Jurkat, Clone E6-1 (cell line): ENCODE measurements around the gene DIS3L2.
"Not testable (repeated sequence)": the region's sequence is repeated elsewhere in the genome, so short reads cannot be mapped to it uniquely, and the experiment has no call there.

Experiments used
- DNase-seq: peaks from one replicate; pipeline ENCODE4 v3.0.0-alpha.2; 2011; ENCODE audit warnings: low read depth, low spot score
- H3K4me3 ChIP-seq: 2 replicates; pipeline ENCODE4 v1.5.1; 2011; ENCODE audit warnings: mild to moderate bottlenecking, low read length, control low read depth, moderate library complexity

DIS3L2 gene

GRCh38 chr2:232296776-232297525, 335.4 kb downstream of the DIS3L2 start:
- no peak for DNase-seq
- no peak overlapping the region for H3K4me3 ChIP-seq

- peak; percentile 48 for DNase-seq
Measured at GRCh38 chr2:232299084-232299483, 337.6 kb downstream of the DIS3L2 start.

GRCh38 chr2:232299927-232300674, 338.6 kb downstream of the DIS3L2 start:
- no peak overlapping the region for H3K4me3 ChIP-seq
- no peak for DNase-seq

More at GRCh38 chr2:232299084-232299483, 337.6 kb downstream of the DIS3L2 start:
- H3K4me3 ChIP-seq, result no peak overlapping the region

- H3K4me3 ChIP-seq, result no peak overlapping the region
- DNase-seq, result no peak
Measured at GRCh38 chr2:232300894-232301387, 339.4 kb downstream of the DIS3L2 start.

- no peak for DNase-seq
- no peak overlapping the region for H3K4me3 ChIP-seq
Measured at GRCh38 chr2:232304236-232304635, 342.7 kb downstream of the DIS3L2 start.

GRCh38 chr2:232306741-232307305, 345.3 kb downstream of the DIS3L2 start:
- DNase-seq, result no peak
- H3K4me3 ChIP-seq, result no peak overlapping the region

- no peak for DNase-seq
- H3K4me3 ChIP-seq, result no peak overlapping the region
Measured at GRCh38 chr2:232307854-232308253, 346.3 kb downstream of the DIS3L2 start.

- DNase-seq, result no peak
- H3K4me3 ChIP-seq, result no peak overlapping the region
Measured at GRCh38 chr2:232308986-232309385, 347.5 kb downstream of the DIS3L2 start.

- 0 out of 2 replicates have a peak overlapping the region, but pooled peaks have one; percentile 21 for H3K4me3 ChIP-seq
- DNase-seq, result peak; percentile 83
Measured at GRCh38 chr2:232309592-232309991, 348.1 kb downstream of the DIS3L2 start.

GRCh38 chr2:232310121-232310520, 348.6 kb downstream of the DIS3L2 start:
- H3K4me3 ChIP-seq, result peak overlapping the region; percentile 21; the same call in 1 of the 2 replicates
- peak; percentile 82 for DNase-seq

- H3K4me3 ChIP-seq, result no peak overlapping the region; the same call in 1 of the 2 replicates
- no peak for DNase-seq
Measured at GRCh38 chr2:232310696-232311095, 349.2 kb downstream of the DIS3L2 start.

GRCh38 chr2:232313645-232314044, 352.1 kb downstream of the DIS3L2 start:
- DNase-seq, H3K4me3 ChIP-seq: not testable (repeated sequence)

- peak overlapping the region; percentile 13; the same call in 1 of the 2 replicates for H3K4me3 ChIP-seq
- DNase-seq, result peak; percentile 98
Measured at GRCh38 chr2:232315049-232315922, 353.8 kb downstream of the DIS3L2 start.

GRCh38 chr2:232315923-232316299, 354.4 kb downstream of the DIS3L2 start:
- H3K4me3 ChIP-seq, result peak overlapping the region; percentile 13; the same call in 1 of the 2 replicates
- no peak for DNase-seq

- no peak overlapping the region for H3K4me3 ChIP-seq
- no peak for DNase-seq
Measured at GRCh38 chr2:232316461-232317330, 355.2 kb downstream of the DIS3L2 start.

- no peak for DNase-seq
- H3K4me3 ChIP-seq, result no peak overlapping the region
Measured at GRCh38 chr2:232318169-232318855, 356.8 kb downstream of the DIS3L2 start.

GRCh38 chr2:232319067-232319802, 357.7 kb downstream of the DIS3L2 start:
- no peak for DNase-seq
- 0 out of 2 replicates have a peak overlapping the region, but pooled peaks have one; percentile 5 for H3K4me3 ChIP-seq
